Nephron progenitor cell (in vitro differentiated cells): ENCODE results near the gene HOXC13.

Experiments
- DNase-seq: peaks from one replicate; pipeline ENCODE4 v3.0.0; 2021
- H3K27ac Mint-ChIP-seq: 2 replicates; pipeline ENCODE4 v1.8.0; 2021; ENCODE audit warnings: mild to moderate bottlenecking, moderate library complexity, mixed read lengths
- H3K27me3 Mint-ChIP-seq: 2 replicates; pipeline ENCODE4 v1.8.0; 2021; ENCODE audit warnings: mild to moderate bottlenecking, low read depth, mixed read lengths; ENCODE audit not compliant: poor library complexity
- H3K36me3 Mint-ChIP-seq: 2 replicates; pipeline ENCODE4 v1.8.0; 2021; ENCODE audit warnings: low read depth, mixed read lengths
- H3K4me1 Mint-ChIP-seq: 2 replicates; pipeline ENCODE4 v1.8.0; 2021; ENCODE audit warnings: mixed read lengths
- H3K4me3 Mint-ChIP-seq: 2 replicates; pipeline ENCODE4 v1.8.0; 2021; ENCODE audit warnings: mild to moderate bottlenecking, moderate library complexity, mixed read lengths
- H3K9me3 Mint-ChIP-seq: 2 replicates; pipeline ENCODE4 v1.8.0; 2021; ENCODE audit warnings: mild to moderate bottlenecking, moderate library complexity, mixed read lengths
- TF ChIP-seq, protein P1 (sequence below): fragments of 200-600 bp; sonication (generic); IDR thresholded peaks from 2 replicates; pipeline ENCODE4 v1.5.0; 2021; ENCODE audit warnings: antibody characterized with exemption

The HOXC13 gene

DNA sequence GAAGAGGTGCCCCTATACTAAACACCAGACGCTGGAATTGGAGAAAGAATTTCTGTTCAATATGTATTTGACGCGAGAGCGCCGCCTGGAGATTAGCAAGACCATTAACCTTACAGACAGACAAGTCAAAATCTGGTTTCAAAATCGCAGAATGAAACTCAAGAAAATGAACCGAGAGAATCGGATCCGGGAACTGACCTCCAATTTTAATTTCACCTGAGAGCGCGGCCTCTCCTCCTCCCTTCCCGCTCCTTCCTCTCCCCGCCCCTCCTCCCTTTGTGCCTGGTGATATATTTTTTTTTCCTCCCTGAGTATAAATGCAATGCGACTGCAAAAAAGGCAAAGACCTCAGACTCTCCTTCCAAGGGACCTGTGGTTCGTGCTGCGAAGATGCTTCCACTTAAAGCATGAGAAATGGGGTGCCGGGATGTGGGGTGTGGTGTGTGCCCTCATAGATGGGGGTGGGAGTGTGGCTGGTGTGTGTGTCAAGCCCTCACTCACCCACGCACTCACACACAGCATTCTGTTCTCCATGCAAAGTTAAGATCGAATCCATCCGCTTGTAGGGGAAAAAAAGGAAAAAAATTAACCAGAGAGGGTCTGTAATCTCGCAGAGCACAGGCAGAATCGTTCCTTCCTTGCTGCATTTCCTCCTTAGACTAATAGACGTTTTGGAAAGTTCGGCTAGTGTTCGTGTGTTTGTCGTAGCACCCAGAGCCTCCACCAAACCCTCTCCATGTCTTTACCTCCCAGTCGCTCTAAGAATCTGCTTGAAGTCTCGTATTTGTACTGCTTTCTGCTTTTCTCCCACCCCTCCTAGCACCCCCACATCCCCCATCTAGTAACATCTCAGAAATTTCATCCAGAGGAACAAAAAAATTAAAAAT, 50.8 kb downstream of the HOXC13 start:
- DNase-seq: no peak
- H3K27me3 Mint-ChIP-seq: peaks cover 32% of the 10 kb centered on the region
- peaks cover 69% of the 10 kb centered on the region for H3K4me1 Mint-ChIP-seq
- H3K27ac Mint-ChIP-seq: peak overlapping the region; percentile 97
- TF ChIP-seq, protein P1, sequence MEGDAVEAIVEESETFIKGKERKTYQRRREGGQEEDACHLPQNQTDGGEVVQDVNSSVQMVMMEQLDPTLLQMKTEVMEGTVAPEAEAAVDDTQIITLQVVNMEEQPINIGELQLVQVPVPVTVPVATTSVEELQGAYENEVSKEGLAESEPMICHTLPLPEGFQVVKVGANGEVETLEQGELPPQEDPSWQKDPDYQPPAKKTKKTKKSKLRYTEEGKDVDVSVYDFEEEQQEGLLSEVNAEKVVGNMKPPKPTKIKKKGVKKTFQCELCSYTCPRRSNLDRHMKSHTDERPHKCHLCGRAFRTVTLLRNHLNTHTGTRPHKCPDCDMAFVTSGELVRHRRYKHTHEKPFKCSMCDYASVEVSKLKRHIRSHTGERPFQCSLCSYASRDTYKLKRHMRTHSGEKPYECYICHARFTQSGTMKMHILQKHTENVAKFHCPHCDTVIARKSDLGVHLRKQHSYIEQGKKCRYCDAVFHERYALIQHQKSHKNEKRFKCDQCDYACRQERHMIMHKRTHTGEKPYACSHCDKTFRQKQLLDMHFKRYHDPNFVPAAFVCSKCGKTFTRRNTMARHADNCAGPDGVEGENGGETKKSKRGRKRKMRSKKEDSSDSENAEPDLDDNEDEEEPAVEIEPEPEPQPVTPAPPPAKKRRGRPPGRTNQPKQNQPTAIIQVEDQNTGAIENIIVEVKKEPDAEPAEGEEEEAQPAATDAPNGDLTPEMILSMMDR: peak; percentile 27
- H3K4me3 Mint-ChIP-seq: peak overlapping the region; percentile 98
- H3K36me3 Mint-ChIP-seq: peaks cover 78% of the 10 kb centered on the region
- H3K9me3 Mint-ChIP-seq: no peaks in the 10 kb centered on the region

DNA sequence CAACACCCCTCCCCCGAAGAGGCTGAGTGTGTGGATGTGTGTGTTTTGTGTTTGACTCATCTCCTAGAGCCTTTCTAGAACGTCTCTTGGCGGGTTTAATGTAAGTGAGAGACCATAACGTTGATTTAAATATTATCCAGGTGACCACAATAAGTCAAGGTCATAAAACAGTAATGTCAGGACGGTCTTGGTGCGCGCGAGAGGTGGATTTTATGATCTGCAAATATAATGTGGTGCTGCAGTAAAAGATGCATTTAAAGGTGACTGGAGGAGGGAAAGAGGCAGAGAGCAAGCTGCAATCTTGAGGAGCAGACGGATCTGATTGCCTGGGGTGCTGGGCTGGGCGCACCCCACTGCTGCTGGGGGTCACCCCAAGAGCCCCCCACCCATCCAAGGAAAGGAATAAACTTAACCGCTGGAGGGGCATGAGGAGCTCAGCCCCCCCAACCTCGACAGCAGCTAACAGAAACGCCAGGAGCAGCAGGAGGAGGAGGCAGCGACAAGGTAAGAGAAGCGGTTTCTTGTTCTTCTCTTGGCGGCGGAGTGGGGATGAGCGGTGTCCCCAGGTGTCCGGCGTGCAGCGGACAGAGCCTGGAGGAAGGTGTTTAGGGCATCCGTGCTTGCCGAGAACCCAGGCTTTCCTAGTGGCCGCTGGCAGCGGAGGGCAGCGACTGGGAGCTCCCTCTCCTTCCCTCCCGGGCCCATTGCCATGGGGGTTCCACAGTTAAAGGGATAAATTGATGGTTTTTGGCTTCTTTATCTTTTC, 51.9 kb downstream of the HOXC13 start:
- Mint-ChIP-seq H3K4me1 (peaks cover 69% of the 10 kb centered on the region), H3K27ac (peak overlapping the region; percentile 97), H3K27me3 (peaks cover 31% of the 10 kb centered on the region), H3K36me3 (peaks cover 86% of the 10 kb centered on the region), H3K9me3 (no peaks in the 10 kb centered on the region), H3K4me3 (peak overlapping the region; percentile 98)
- DNase-seq: no peak
- TF ChIP-seq, protein P1: no peak

DNA sequence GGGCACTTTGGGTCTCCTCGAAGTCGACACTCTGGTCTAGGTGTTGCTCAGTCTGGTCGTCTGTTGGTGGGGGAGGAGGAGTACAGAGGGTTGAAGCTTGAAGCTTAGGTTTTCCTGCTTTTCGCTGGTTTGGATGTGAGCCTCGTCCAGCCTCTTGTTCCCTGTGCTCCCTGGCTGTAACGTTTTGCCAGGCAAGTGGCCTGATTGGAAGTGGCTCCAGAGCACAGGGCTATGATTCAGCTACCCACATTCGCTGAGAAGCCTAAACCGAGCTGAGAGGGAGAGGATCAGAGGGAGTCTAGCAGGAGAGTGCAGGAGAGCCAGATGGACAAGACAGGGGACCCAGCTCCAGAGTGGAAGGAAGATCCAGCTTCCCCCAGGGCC, 52.4 kb downstream of the HOXC13 start:
- H3K27me3 Mint-ChIP-seq: peaks cover 29% of the 10 kb centered on the region
- peaks cover 87% of the 10 kb centered on the region for H3K36me3 Mint-ChIP-seq
- TF ChIP-seq, protein P1: no peak
- H3K27ac Mint-ChIP-seq: peak overlapping the region; percentile 97
- DNase-seq: no peak
- H3K4me1 Mint-ChIP-seq: peaks cover 69% of the 10 kb centered on the region
- no peaks in the 10 kb centered on the region for H3K9me3 Mint-ChIP-seq
- H3K4me3 Mint-ChIP-seq: peak overlapping the region; percentile 98

DNA sequence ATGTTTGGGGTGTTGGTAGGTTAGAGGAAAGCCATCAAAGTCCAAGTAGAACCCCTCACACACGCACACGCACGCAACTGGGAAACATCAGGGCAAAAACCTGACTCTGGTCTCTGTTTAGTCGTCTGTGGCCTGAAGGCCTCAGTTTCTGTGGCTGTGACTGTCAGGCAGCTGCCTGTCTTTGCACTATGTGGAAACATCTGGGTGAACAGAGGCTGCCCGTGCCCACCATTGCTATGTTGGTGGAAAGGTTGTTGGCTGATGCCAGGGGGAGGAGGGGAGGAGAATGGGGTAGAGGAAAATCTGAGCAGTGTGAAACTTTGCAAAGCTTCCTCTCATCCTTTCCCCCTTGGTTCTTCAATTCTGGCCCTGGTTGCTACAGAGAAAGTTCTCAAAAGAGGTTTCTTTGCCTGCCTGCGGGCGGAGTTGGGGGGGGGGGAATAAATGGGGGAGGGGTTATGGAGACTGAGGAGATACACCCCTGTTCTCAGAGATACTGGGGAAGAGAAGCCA, 53.8 kb downstream of the HOXC13 start:
- peaks cover 57% of the 10 kb centered on the region for H3K4me1 Mint-ChIP-seq
- TF ChIP-seq, protein P1: no peak
- peaks cover 18% of the 10 kb centered on the region for H3K27me3 Mint-ChIP-seq
- H3K4me3 Mint-ChIP-seq: peak overlapping the region; percentile 98
- DNase-seq: no peak
- no peaks in the 10 kb centered on the region for H3K9me3 Mint-ChIP-seq
- peaks cover 79% of the 10 kb centered on the region for H3K36me3 Mint-ChIP-seq
- H3K27ac Mint-ChIP-seq: peak overlapping the region; percentile 99

DNA sequence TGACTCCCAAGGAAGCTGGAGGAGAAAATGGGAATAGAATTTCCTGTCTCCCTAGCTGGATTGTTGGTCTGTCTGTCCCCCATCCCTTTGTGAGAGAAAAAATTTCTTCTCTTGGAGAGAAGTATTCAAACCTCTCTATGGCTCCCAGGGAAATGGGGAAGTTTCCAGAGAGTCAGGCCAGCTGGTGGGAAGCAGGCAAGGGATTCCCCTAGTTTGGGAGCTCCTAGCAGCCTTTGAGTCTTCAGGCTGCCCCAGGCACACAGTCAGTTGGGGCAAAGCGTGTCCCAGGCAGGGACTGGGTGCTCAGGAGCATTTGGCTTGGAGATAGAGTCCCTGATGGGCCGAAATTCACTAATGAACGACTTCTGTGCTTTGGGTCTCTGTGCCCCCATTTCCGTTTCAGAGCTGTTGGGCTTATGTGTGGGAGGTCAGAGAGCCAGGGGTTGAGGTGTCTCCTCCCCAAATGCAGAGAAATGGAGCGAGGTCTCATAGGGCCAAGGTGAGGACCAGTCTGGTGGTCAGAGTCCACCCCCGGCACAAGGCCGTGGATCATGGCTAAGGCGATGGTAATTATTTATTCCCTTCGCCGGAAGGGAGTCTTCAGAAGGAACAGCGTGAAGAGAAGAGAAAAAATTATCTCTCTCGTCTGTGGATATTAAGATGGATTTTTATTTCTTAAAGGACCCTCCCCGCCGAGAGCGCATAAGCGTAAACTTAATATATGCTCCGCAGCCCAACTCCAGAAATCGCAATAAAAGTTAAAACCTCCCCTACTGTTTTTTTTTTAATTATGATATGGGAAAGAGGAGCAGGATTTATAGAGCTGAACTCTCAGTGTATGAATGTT, 54.8 kb downstream of the HOXC13 start:
- Mint-ChIP-seq H3K4me1 (peaks cover 57% of the 10 kb centered on the region), H3K4me3 (peak overlapping the region; percentile 98)

More for the DNA sequence above, 54.8 kb downstream of the HOXC13 start:
- H3K27ac Mint-ChIP-seq: peak overlapping the region; percentile 99
- TF ChIP-seq, protein P1: no peak
- no peak for DNase-seq
- H3K27me3 Mint-ChIP-seq: peaks cover 22% of the 10 kb centered on the region
- H3K9me3 Mint-ChIP-seq: no peaks in the 10 kb centered on the region
- H3K36me3 Mint-ChIP-seq: peaks cover 70% of the 10 kb centered on the region
